Neural cell (in vitro differentiated cells): ENCODE results near the gene CNP. TPM values are rescaled to one million over a fixed set of nuclear protein-coding genes. Genes with fewer than 3 reads are reported as not detected.

Experiments used
- H2AFZ ChIP-seq: fragments of 200-600, 300-800 bp; sonication (generic), shearing (Covaris generic); 2 replicates; pipeline ENCODE4 v1.6.0; 2014; ENCODE audit warnings: low read depth, mild to moderate bottlenecking, antibody characterized with exemption, low read length, moderate library complexity
- H3F3A ChIP-seq: fragments of 200-600 bp; shearing (Covaris generic); 2 replicates; pipeline ENCODE4 v1.6.1; 2016; ENCODE audit warnings: mild to moderate bottlenecking, moderate library complexity, mixed read lengths, antibody characterized with exemption, low read length; ENCODE audit not compliant: insufficient read depth, poor library complexity, severe bottlenecking
- H3K27ac ChIP-seq: fragments of 200-600, 300-800 bp; sonication (generic), shearing (Covaris generic); 2 replicates; pipeline ENCODE4 v1.5.1; 2014; ENCODE audit warnings: mild to moderate bottlenecking, low read length, moderate library complexity
- H3K27me3 ChIP-seq: fragments of 300-800, 200-600 bp; sonication (generic), shearing (Covaris generic); 2 replicates; pipeline ENCODE4 v1.6.0; 2014; ENCODE audit warnings: mild to moderate bottlenecking, low read depth, low read length, moderate library complexity; ENCODE audit not compliant: insufficient read depth
- H3K36me3 ChIP-seq: fragments of 300-800, 200-600 bp; sonication (generic), shearing (Covaris generic); 2 replicates; pipeline ENCODE4 v1.5.1; 2014; ENCODE audit warnings: mild to moderate bottlenecking, antibody characterized with exemption, low read length, moderate library complexity; ENCODE audit not compliant: insufficient read depth
- H3K4me2 ChIP-seq: fragments of 300-800, 200-600 bp; sonication (generic), shearing (Covaris generic); 2 replicates; pipeline ENCODE4 v1.6.0; 2014; ENCODE audit warnings: mild to moderate bottlenecking, low read length
- H3K4me3 ChIP-seq: fragments of 300-800, 200-600 bp; sonication (generic), shearing (Covaris generic); 2 replicates; pipeline ENCODE4 v1.5.1; 2014; ENCODE audit warnings: mild to moderate bottlenecking, low read length, moderate library complexity
- H3K79me2 ChIP-seq: fragments of 200-600 bp; shearing (Covaris generic); replicated peaks from 2 replicates; pipeline ENCODE4 v1.6.0; 2014; ENCODE audit warnings: mild to moderate bottlenecking, low read length, moderate library complexity; ENCODE audit not compliant: insufficient read depth
- H3K9ac ChIP-seq: fragments of 300-800, 200-600 bp; sonication (generic), shearing (Covaris generic); 2 replicates; pipeline ENCODE4 v1.6.1; 2016; ENCODE audit warnings: mild to moderate bottlenecking, low read length, mixed read lengths
- H3K9me2 ChIP-seq: fragments of 200-600 bp; shearing (Covaris generic); 2 replicates; pipeline ENCODE4 v1.6.1; 2016; ENCODE audit warnings: mild to moderate bottlenecking, low read length, mixed read lengths; ENCODE audit not compliant: insufficient read depth
- H3K9me3 ChIP-seq: fragments of 200-600, 300-800 bp; sonication (generic), shearing (Covaris generic); 2 replicates; pipeline ENCODE4 v1.6.1; 2016; ENCODE audit warnings: mild to moderate bottlenecking, mixed run types, low read length, moderate library complexity, mixed read lengths
- H4K20me1 ChIP-seq: fragments of 200-600 bp; shearing (Covaris generic); 2 replicates; pipeline ENCODE4 v1.6.1; 2016; ENCODE audit warnings: mild to moderate bottlenecking, mixed run types; ENCODE audit not compliant: insufficient read depth
- CTCF ChIP-seq: fragments of 450-650 bp; IDR thresholded peaks from 2 replicates; pipeline ENCODE4 v1.5.1; 2014; ENCODE audit warnings: antibody characterized with exemption, mild to moderate bottlenecking, moderate library complexity; ENCODE audit not compliant: poor library complexity, severe bottlenecking
- EP300 ChIP-seq: fragments of 450-650 bp; conservative IDR thresholded peaks from 2 replicates; pipeline ENCODE4 v1.6.1; 2014; ENCODE audit warnings: antibody characterized with exemption, mild to moderate bottlenecking, moderate library complexity; ENCODE audit not compliant: poor library complexity, severe bottlenecking
- EZH2 ChIP-seq: fragments of 200-600, 300-800 bp; shearing (Covaris generic), sonication (generic); IDR thresholded peaks from 2 replicates; pipeline ENCODE4 v1.6.1; 2014; ENCODE audit warnings: antibody characterized with exemption, low read length, borderline replicate concordance, mild to moderate bottlenecking; ENCODE audit not compliant: insufficient read depth, poor library complexity, severe bottlenecking
- MXI1 ChIP-seq: fragments of 450-650 bp; conservative IDR thresholded peaks from 2 replicates; pipeline ENCODE4 v1.6.1; 2014; ENCODE audit warnings: antibody characterized with exemption, mild to moderate bottlenecking; ENCODE audit not compliant: poor library complexity, severe bottlenecking
- POLR2AphosphoS5 ChIP-seq: IDR thresholded peaks from 2 replicates; pipeline ENCODE4 v1.6.1; 2012
- RAD21 ChIP-seq: fragments of 450-650 bp; conservative IDR thresholded peaks from 2 replicates; pipeline ENCODE4 v1.6.1; 2014; ENCODE audit warnings: antibody characterized with exemption, mild to moderate bottlenecking, moderate library complexity
- REST ChIP-seq: IDR thresholded peaks from 2 replicates; pipeline ENCODE4 v1.6.1; 2012; ENCODE audit warnings: borderline replicate concordance
- SMC3 ChIP-seq: fragments of 450-650 bp; conservative IDR thresholded peaks from 2 replicates; pipeline ENCODE4 v1.6.1; 2014; ENCODE audit warnings: antibody characterized with exemption, mild to moderate bottlenecking, moderate library complexity; ENCODE audit not compliant: poor library complexity
- TAF1 ChIP-seq: IDR thresholded peaks from 2 replicates; pipeline ENCODE4 v1.6.1; 2012; ENCODE audit warnings: low read depth
- polyA plus RNA-seq: library from polyadenylated mRNA; depleted of rRNA; stranded (reverse); fragments of >200 nt; gene quantifications from 2 replicates; pipeline ENCODE4 v1.2.3, GENCODE V29; 2014

The CNP gene
- polyA plus RNA-seq, 1 donor from 2014 or later = 27.7 TPM

DNA sequence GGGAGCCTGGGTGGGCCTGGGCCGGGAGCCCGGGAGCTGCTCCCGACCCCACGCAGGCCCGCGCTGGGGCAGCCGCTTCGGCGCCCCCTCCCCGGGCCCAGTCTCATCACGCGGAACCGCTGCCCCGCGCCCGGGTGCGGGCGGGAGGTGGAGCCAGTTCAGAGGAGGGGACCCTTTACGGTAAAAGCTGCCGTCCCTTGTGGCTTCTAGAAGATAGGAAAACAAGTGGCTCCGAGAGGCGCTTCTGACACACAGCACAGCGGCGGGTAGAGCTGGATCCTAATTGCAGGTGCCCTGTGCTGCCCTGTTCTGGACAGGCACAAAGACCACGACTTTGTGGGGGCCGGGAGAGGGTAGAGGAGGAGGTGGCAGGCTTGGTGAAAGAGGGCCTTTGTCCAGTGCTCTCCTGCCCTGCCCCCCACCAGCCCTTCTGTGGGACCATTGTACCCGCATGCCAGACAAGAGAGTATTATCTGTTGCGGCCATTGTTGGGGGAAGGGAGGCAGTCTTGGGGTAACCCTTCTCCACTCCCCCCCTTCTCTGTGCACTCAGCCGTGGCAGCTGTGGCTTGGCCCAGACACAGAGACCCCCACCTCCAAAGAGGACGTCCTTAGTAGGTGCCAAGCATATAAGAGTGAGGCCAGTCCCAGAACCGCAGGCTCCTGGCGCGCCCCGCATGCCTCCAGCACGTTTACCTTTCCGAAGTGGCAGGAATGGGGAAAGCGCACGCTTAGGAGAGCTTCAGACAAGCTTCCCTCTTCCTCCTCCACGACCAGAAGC is 736 bp downstream of the CNP start:
- Histone ChIP-seq H3K4me2 (peak overlapping the region; percentile 73), H3K9me3 (no peaks in the 10 kb centered on the region), H3K36me3 (peaks cover 5% of the 10 kb centered on the region), H2AFZ (peak overlapping the region; percentile 90), H3K4me3 (peak overlapping the region; percentile 91), H4K20me1 (no peaks in the 10 kb centered on the region), H3K27me3 (no peaks in the 10 kb centered on the region), H3K79me2 (peaks cover 18% of the 10 kb centered on the region), H3F3A (no peaks in the 10 kb centered on the region), H3K9ac (peak overlapping the region; percentile 85), H3K9me2 (no peaks in the 10 kb centered on the region), H3K27ac (peak overlapping the region; percentile 62)
- TF ChIP-seq EP300 = no peak
- no peak for TF ChIP-seq EZH2
- no peak for TF ChIP-seq RAD21

DNA sequence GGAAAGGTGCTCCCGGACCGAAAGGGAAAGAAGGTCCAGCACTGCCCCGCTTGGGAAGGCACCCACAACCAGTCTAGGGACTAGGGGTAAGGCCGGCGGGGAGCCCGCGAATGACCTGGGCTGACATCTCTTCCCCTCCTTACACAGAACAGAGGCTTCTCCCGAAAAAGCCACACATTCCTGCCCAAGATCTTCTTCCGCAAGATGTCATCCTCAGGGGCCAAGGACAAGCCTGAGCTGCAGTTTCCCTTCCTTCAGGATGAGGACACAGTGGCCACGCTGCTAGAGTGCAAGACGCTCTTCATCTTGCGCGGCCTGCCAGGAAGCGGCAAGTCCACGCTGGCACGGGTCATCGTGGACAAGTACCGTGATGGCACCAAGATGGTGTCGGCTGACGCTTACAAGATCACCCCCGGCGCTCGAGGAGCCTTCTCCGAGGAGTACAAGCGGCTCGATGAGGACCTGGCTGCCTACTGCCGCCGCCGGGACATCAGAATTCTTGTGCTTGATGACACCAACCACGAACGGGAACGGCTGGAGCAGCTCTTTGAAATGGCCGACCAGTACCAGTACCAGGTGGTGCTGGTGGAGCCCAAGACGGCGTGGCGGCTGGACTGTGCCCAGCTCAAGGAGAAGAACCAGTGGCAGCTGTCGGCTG is 1.5 kb downstream of the CNP start:
- Histone ChIP-seq H3K9ac (peak overlapping the region; percentile 85), H3K27ac (no peak overlapping the region), H3K9me3 (no peaks in the 10 kb centered on the region), H3K79me2 (peaks cover 18% of the 10 kb centered on the region), H3K36me3 (peaks cover 5% of the 10 kb centered on the region), H3K4me3 (peak overlapping the region; percentile 91), H3K27me3 (no peaks in the 10 kb centered on the region), H3K9me2 (no peaks in the 10 kb centered on the region), H2AFZ (no peak overlapping the region), H3F3A (no peaks in the 10 kb centered on the region), H3K4me2 (no peak overlapping the region), H4K20me1 (no peaks in the 10 kb centered on the region)
- TF ChIP-seq SMC3 (no peak), EZH2 (no peak), REST (no peak), RAD21 (no peak), MXI1 (no peak), POLR2AphosphoS5 (no peak), EP300 (no peak), TAF1 (no peak)

GRCh38 chr17:41968676-41969075 is 2.1 kb downstream of the CNP start:
- H3K27ac ChIP-seq = no peak overlapping the region
- peaks cover 5% of the 10 kb centered on the region for H3K36me3 ChIP-seq
- H3K79me2 ChIP-seq = peaks cover 18% of the 10 kb centered on the region
- TF ChIP-seq MXI1 = no peak
- TF ChIP-seq POLR2AphosphoS5 = no peak
- TF ChIP-seq TAF1 = no peak
- no peak for TF ChIP-seq EP300
- TF ChIP-seq CTCF = no peak
- no peak for TF ChIP-seq RAD21
- no peak for TF ChIP-seq SMC3
- no peak for TF ChIP-seq REST
- H3K9ac ChIP-seq = no peak overlapping the region
- no peak overlapping the region for H2AFZ ChIP-seq
- no peaks in the 10 kb centered on the region for H3K9me3 ChIP-seq
- H3K27me3 ChIP-seq = no peaks in the 10 kb centered on the region
- H3K4me2 ChIP-seq = no peak overlapping the region
- no peaks in the 10 kb centered on the region for H3F3A ChIP-seq
- no peak overlapping the region for H3K4me3 ChIP-seq
- no peaks in the 10 kb centered on the region for H3K9me2 ChIP-seq
- no peaks in the 10 kb centered on the region for H4K20me1 ChIP-seq
